ENCODE results near the gene FGF3.

FGF3 gene

DNA sequence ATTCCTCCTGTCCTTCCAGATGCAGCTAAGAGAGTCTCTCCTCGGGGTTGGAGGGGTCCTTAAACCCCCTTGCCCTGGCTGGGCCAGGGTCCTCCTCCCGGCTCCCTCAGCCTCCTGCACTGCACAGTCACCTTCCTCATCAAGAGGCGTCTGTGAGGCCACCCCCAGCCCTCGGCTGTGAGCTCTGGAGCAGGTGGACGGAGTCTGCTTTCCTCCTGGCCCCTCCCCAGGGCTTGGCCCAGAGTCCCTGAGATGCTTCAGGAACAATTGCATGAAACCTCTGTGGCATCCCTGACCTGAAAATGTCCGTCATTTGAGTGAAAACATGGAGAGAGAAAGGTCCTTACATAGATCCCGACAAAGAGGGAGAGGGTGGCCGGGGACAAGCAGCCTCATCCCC lies 6.7 kb upstream of the FGF3 start:
- no peak for DNase-seq (ENCODE audit: low read depth)
- H3K4me3 ChIP-seq (ENCODE audit: low read depth, low read length): no peak overlapping the region
- TF ChIP-seq, protein P1, sequence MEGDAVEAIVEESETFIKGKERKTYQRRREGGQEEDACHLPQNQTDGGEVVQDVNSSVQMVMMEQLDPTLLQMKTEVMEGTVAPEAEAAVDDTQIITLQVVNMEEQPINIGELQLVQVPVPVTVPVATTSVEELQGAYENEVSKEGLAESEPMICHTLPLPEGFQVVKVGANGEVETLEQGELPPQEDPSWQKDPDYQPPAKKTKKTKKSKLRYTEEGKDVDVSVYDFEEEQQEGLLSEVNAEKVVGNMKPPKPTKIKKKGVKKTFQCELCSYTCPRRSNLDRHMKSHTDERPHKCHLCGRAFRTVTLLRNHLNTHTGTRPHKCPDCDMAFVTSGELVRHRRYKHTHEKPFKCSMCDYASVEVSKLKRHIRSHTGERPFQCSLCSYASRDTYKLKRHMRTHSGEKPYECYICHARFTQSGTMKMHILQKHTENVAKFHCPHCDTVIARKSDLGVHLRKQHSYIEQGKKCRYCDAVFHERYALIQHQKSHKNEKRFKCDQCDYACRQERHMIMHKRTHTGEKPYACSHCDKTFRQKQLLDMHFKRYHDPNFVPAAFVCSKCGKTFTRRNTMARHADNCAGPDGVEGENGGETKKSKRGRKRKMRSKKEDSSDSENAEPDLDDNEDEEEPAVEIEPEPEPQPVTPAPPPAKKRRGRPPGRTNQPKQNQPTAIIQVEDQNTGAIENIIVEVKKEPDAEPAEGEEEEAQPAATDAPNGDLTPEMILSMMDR (IDR thresholded peaks at IDR 0.05; ENCODE audit: low read depth, low read length, missing control alignments): no peak
- in situ Hi-C loops (cut with HindIII; ENCODE audit: low sequenced_read_pairs): no loop called here

GRCh38 chr11:69825037-69825834 lies 6.0 kb upstream of the FGF3 start:
- in situ Hi-C loops (cut with HindIII; ENCODE audit: low sequenced_read_pairs): no loop called here
- H3K4me3 ChIP-seq (ENCODE audit: low read depth, low read length): no peak overlapping the region
- TF ChIP-seq, protein P1 (IDR thresholded peaks at IDR 0.05; ENCODE audit: low read depth, low read length, missing control alignments): no peak
- DNase-seq (ENCODE audit: low read depth): no peak

DNA sequence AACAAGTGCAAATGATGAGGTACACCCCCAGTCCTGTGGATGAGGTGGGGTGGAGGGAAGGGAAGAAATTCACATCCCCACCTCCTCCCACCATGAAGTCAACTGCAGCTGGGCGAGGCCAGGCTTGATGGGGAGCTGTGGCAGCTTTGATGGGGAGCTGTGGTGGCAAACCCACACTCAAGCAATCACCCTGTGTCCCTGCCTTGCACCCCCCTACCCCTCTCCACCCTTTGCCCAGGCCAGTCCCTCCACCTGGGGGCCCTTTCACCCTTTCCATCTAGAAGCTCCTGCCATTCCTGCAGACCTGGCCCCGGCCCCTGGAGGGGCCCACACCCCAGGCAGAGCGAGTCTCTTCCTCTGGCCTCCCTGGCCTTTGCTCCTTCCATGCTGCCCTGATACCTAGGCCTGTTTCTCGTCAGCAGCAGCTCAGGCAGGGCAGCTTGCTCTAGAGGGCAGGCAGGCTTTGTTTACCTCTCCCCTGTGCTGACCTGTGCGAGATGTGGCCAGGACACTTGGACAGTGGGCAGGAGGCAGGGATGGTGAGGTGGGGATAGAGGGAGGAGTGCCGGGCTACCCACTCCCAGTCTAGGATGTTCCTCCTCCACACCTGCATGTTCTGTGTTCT lies 4.5 kb upstream of the FGF3 start:
- TF ChIP-seq, protein P1 (IDR thresholded peaks at IDR 0.05; ENCODE audit: low read depth, low read length, missing control alignments): no peak
- no peak for DNase-seq (ENCODE audit: low read depth)
- in situ Hi-C loops (cut with HindIII; ENCODE audit: low sequenced_read_pairs): no loop called here
- no peak overlapping the region for H3K4me3 ChIP-seq (ENCODE audit: low read depth, low read length)

DNA sequence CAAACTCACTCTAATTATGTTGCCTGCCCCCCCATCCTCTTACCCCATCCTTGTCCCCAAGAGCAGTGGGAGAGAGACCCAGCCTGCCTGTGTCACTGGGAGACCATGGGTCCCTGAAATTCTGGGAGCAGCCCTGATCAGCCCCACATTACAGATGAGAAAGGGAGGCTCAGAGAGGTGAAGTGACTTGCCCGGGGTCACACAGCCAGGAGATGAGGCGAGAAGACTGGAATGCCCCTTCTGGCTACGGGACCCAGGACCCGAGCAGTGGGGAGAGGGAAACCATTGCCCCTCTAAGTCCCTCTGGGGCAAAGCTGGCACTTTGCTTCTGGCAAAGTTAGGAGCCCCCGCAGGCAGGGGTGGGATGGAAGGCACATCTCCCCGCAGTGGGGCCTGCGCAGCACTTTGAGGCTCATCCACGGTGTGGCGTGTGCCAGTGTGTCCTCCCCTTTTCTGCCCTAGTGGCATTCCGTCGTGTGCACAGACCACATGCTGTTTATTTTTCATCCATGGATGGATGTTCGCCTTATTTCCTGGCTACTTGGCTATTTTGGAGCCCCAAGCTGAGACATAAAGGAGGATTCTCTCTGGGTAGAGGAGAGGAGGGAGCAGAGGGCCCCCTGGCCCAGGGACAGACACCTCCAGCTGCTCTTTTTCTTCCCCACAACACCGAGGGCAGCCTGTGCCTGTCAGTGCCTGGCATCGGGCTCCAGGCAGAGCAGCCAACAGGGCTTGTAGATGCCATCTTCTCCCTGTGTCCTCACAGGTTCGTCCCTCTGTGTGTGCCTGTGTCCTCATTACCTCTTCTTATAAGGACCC lies 3.7 kb upstream of the FGF3 start:
- in situ Hi-C loops (cut with HindIII; ENCODE audit: low sequenced_read_pairs): no loop called here
- no peak for DNase-seq (ENCODE audit: low read depth)
- TF ChIP-seq, protein P1 (IDR thresholded peaks at IDR 0.05; ENCODE audit: low read depth, low read length, missing control alignments): no peak
- H3K4me3 ChIP-seq (ENCODE audit: low read depth, low read length): no peak overlapping the region

DNA sequence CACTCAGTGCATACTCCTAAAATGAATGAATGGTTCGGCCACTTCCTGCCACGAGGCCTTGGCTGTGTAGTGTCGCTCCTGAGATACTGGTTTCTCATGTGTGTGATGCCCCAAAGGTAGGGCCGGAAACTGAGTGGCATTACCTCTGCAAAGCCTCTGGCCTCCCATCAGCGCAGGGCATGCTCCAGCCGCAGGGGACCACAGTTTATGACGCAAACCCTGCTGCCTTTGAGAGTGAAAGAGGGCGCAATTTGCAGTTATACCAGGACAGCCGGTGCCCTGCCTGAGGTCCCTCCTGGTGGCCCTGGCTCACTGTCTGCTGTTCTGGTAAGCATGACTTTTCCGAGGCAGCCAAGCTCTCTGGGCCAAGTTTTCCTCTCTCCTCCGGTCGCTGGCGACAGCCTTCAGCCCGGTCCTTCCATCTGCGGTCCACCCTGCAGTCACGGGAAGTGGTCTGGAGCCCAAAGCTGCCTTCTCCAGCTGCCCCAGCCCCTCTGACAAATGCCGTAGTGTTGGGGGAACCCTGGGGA lies 2.4 kb upstream of the FGF3 start:
- H3K4me3 ChIP-seq (ENCODE audit: low read depth, low read length): no peak overlapping the region
- in situ Hi-C loops (cut with HindIII; ENCODE audit: low sequenced_read_pairs): no loop called here
- no peak for DNase-seq (ENCODE audit: low read depth)
- TF ChIP-seq, protein P1 (IDR thresholded peaks at IDR 0.05; ENCODE audit: low read depth, low read length, missing control alignments): no peak

DNA sequence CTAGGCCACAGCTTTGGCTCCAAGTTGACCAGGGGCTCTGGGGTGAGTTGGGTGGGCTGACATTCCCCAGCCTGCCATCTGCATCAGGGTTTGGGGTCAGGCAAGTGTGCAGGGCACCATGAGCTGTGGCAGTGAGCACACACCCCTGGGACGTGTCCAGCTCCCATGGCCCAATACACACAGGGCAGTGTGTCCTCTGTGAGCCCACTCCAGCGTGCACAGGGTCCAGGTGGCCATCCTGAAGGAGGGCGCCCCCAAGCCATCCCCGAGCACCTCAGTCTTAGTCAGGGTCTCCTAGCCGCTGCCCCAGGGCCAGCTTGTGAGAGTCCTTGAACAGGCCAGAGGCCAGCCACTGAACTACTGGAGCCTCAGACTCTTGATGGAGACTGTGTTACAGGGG lies 1.2 kb upstream of the FGF3 start:
- TF ChIP-seq, protein P1 (IDR thresholded peaks at IDR 0.05; ENCODE audit: low read depth, low read length, missing control alignments): no peak
- DNase-seq (ENCODE audit: low read depth): no peak

More for the DNA sequence above, 1.2 kb upstream of the FGF3 start:
- in situ Hi-C loops (cut with HindIII; ENCODE audit: low sequenced_read_pairs): no loop called here
- H3K4me3 ChIP-seq (ENCODE audit: low read depth, low read length): no peak overlapping the region

Measured in astrocyte of the cerebellum (primary cell).